ENCODE data around the gene ITGAD. TPM values are rescaled to one million over a fixed set of nuclear protein-coding genes. Genes with fewer than 3 reads are reported as not detected.

Gene ITGAD
- total RNA-seq = not detected in 2 replicates

GRCh38 chr16:31393056-31393455 is at the start of gene ITGAD:
ITGAD (plus strand) TSS chr16:31393335; CDS start chr16:31393361, 26 bp downstream.

GRCh38 chr16:31354394-31355291 is 38.5 kb upstream of the ITGAD start, which contains the start of gene ITGAX:
ITGAX (plus strand) TSS chr16:31355176; CDS start chr16:31355255, 79 bp downstream.

GRCh38 chr16:31428279-31428597 is 35.1 kb downstream of the ITGAD start, which contains the start of gene COX6A2:
COX6A2 (minus strand) TSS chr16:31428360; CDS start chr16:31428325, 35 bp downstream.

GRCh38 chr16:31458844-31459686 is 65.9 kb downstream of the ITGAD start, which contains the start of gene ARMC5:
ARMC5 (plus strand) TSS chr16:31459501; CDS start chr16:31459525, 24 bp downstream.

GRCh38 chr16:31471875-31472708 is 79.0 kb downstream of the ITGAD start, which contains the start of gene TGFB1I1:
TGFB1I1 (plus strand) TSS chr16:31472152; CDS start chr16:31472189, 37 bp downstream.

Other genes starting within 250 kb of the ITGAD start
- gene PRSS36, start 243.3 kb upstream of the ITGAD start, total RNA-seq = 0.34 and 1.3 TPM in 2 replicates
- 29.2 and 31.2 TPM in 2 replicates for gene FUS, start 213.2 kb upstream of the ITGAD start, total RNA-seq
- 50.4 and 57.1 TPM in 2 replicates for gene PYCARD, start 190.6 kb upstream of the ITGAD start, total RNA-seq
- 0.68 TPM in 1 of 2 replicates, not detected in the other for gene TRIM72, start 179.2 kb upstream of the ITGAD start, total RNA-seq
- not detected in 2 replicates for gene PYDC1, start 176.2 kb upstream of the ITGAD start, total RNA-seq
- not detected in 2 replicates for gene ITGAM, start 133.4 kb upstream of the ITGAD start, total RNA-seq
- gene ITGAX, start 38.2 kb upstream of the ITGAD start, total RNA-seq = under 0.01 TPM in 1 of 2 replicates, not detected in the other
- not detected in 2 replicates for gene COX6A2, start 35.0 kb downstream of the ITGAD start, total RNA-seq
- 5.5 and 5.6 TPM in 2 replicates for gene ZNF843, start 49.5 kb downstream of the ITGAD start, total RNA-seq
- gene ARMC5, start 66.2 kb downstream of the ITGAD start, total RNA-seq = 10.0 and 16.2 TPM in 2 replicates
- 62.1 and 124 TPM in 2 replicates for gene TGFB1I1, start 78.8 kb downstream of the ITGAD start, total RNA-seq
- gene SLC5A2, start 89.8 kb downstream of the ITGAD start, total RNA-seq = not detected in 2 replicates
- 54.5 and 57.6 TPM in 2 replicates for gene RUSF1, start 115.1 kb downstream of the ITGAD start, total RNA-seq
- not detected in 2 replicates for gene AHSP, start 134.6 kb downstream of the ITGAD start, total RNA-seq